Measurements from ENCODE around the gene ASPRV1.

ASPRV1 gene

DNA sequence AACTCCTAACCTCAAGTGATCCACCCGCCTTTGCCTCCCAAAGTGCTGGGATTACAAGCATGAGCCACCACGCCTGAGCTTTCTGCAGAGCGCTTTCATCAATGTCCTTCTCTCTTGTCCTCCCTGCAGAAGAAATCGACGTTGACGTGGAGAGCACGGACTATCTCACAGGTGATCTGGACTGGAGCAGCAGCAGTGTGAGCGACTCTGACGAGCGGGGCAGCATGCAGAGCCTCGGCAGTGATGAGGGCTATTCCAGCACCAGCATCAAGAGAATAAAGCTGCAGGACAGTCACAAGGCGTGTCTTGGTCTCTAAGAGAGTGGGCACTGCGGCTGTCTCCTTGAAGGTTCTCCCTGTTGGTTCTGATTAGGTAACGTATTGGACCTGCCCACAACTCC, 23.5 kb downstream of the ASPRV1 start:
- DNase-seq, result no peak

DNA sequence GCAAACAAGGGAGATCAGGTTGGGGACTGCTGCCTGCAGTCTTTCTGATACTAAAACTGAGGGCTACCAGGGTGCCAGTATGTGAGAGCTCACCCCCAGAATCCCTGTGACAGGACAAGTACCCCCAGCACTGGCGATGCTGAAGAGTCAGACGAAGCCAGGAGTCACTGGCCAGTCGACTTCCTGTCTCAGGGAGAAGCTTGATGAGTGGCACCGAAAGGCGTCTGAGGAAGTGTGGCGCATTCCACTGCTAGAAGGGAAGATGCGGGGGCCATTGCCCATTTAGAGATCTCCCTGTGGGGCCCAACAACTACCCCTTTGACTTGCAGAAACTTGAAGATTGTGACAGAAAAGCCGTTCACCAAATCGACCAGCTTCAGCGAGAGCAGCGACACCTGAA, 24.5 kb downstream of the ASPRV1 start:
- no peak for DNase-seq

DNA sequence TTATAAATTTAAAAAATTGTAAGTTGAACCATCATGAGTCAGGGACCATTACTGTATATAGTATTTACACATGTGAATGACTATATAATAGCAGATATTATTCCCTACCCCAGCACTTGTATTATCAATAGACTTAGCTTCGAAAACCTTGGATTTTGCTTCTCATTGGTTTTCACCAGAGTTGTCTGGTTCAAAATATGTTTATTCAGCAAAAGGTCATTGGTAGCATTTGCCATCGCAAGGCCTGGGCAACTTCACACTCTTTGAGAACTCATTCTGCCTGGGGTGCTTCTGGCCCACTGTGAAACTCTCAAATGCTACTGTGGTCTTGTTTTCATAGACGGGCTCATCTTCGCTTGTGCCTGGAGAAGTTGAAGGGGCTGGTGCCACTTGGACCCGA, 26.4 kb downstream of the ASPRV1 start:
- no peak for DNase-seq

DNA sequence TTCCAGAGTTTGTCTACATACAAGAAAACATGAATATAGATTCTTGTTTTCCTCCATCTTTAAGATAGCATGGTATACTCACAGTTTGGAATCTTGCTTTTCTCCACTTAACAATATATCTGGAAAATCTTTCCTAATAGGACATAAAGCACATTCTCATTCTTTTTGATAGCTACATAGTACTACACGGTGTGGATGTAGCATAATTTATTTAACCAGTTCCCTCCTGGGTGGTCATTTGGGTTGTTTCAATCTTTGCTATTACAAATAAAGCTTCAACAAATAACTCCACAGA, 26.9 kb downstream of the ASPRV1 start:
- no peak for DNase-seq

DNA sequence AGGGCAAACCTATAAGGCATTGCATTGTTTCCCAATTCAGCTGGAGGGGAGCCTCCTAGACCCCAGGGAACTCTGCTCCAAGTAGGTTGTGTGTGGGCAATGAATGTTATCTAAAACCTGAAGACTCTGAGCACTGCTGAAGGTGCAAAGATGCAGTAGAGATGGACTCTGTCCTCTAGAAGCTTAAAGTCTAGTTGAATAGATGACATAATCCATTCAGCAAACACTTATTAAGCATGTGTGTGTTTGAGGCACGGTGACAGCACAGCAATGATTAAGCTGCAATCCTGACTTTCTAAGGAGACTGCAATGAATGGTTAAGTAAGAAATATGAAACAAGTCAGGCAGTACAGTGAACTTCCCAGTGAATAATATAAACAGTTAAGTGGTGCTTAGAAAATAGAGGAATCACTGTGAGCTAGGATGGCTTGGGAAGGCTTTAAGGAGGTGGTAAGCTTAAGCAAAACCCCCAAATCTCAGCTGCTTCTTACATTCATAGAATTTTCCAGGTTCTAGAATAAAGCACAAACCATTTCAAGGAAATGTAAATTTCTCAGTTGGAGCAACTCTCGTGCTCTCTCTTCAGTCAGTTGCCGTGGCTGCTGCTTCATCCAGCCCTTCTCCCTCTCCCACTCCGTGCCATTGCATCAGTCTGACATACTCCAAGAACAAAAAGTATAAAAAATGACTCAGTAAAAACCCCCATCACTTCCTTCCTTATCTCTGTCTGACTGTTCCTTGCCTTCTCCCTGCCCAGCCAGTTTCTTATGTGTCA, 27.4 kb downstream of the ASPRV1 start:
- DNase-seq, result no peak

DNA sequence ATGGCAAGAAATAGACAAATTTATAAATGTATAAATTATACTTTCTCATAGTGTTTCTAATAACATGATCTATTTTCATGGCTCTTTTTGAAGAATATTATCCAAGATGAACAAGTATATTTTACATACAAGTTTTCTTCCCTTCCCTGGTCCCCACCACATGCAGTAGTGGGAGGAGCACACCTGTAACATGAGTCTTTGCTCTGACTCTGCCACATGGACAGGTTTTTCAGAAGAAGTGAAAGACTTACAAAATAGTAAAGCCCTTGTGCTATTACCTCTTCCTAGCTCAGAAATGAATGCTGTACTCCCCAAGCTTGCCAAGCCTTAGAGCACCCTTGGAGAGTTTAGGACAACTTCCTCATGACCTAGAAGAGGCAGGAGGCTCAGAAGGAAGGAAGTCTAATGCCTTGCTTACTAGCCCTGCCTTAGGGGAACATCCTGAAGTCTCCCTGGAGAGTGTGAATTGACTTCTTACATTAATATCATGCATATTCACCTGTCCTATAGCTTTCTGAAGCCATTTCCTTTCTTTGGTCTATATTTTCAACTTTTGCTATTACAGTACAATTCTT, 28.1 kb downstream of the ASPRV1 start:
- DNase-seq, result no peak

DNA sequence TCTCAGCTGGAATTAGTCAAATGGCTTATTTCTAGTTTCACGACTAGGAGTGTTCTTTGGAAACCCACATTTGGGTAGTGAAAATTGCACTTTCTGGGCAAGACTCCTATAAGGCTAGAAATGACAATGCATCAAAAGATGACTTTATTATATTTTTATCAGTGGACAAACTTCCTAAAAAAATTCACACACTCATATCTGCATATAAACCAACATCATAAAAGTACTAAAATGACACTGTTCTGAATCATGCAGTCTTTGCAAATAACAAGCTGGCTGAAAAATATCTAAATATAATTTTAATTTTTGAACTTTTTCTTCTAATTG, 28.9 kb downstream of the ASPRV1 start:
- DNase-seq, result no peak

DNA sequence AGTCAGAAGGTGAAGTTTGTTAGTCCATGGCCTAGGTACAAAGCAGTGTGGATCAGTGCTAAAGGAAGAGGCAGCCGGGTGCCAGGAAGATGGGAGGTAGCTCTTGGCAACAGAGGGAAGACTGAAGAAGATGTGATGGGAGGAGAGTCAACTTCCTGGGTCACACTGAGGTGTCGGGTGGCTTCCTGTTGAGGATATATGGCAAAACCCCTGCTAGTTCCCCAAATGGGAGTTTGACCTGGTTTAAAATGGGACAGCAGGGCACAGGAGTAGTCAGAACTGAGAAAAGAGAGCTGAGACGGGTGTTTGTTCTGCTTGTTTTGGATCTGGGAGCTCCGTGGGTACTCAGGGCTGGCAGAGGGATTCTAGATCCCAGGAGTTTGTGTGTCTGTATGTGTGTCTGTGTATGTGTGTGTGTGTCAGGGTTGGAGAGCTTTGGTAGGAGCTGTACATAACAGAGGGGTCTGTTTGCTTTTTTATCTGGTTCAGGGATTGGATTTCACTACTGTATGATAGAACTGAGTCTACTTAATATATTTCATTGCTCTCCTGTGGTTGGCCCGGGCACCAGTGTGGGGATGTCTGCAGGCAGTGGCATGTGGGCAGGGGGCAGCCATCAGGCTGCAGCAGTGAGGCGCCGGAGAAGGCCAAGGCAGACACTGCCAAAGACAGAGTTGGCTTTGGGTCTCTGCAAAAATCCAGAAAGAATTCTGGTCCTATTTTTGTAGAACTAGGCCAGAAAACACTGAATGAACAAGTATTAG, 29.4 kb downstream of the ASPRV1 start:
- no peak for DNase-seq

DNA sequence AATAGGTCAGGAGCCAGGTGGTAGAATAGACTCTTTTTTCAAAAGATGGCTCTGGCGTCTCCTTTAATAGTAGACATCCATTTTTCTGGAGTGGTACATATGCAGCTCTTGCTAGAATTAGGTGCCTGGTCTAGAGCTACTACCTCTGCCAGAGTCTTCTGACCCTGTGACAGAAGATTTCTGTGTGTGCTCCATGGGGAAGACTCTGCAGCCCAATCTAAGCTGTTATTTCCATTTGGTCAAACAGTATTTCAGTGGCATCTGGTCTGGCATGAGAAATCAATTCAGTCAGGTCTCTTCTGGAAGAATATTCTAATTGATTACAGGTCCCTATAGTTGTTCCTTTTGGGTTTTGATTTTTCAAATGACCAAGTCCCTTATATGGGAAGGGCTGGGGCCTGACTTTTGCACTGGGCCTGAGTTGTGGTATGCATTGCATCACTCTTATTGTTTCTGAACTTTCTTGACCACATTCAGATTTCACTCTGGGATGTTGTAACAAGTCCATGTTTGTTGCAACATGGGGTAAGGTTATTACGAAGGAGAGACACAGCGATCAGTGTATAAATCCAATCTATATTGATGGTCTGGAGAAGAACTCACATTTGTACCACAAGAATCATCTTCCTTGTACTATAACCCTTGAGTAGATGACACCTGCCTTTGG, 34.4 kb downstream of the ASPRV1 start:
- DNase-seq, result no peak

DNA sequence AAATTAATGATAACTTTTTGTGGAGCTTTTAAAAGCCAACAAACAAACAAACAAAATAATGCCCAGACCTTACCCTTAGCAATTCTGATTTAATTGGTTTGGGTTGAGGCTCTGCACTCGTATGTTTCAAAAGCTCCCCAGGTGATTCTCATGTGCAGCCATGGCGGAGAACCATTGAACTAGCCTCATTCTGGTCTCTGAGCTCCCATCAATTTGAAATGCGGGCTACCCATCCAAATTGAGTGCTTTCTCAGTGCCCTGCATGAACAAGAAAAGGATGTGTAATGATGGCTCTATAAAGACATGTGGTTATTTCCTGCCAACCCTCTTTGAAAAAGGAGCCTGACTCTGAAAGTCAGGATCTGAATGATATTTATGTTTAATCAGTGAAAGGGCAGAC, 38.3 kb downstream of the ASPRV1 start:
- no peak for DNase-seq

DNA sequence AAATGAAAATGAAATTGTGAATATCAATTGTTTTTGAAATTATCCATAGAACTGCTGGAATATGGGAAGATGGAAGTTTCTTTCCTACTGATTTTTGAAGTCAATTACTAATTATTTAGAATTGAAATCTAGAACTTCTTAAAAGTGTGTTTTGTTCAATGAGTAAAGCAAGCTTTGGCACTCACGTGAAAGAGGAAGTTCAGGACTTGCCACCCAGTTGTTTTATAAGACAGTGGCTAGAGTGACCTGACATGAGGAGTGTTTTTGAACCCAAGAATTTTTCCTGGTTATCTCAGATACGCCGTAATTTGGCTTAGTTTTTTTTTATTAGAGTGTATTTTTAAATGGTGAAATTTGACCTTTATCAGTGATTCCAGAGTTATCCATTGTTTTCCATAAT, 43.0 kb downstream of the ASPRV1 start:
- DNase-seq, result no peak

DNA sequence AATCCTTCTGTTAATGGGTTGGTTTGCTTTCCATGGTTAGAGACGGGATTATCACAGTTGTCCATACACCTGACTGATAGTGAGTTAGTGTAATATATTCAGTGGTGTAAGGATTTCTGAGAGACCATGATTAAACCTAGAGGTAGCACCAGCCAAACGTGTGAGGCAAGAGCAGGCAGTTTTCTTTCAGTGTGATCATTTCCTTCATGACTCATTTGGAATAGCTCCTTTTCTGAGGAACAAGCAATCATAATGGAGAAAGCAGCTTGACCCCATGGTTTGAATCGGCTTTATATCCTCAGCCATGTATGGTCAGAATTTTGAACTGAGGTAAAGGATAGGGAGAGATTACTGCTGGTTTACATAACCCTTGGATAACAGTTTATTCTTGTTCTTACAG, 43.6 kb downstream of the ASPRV1 start:
- no peak for DNase-seq

DNA sequence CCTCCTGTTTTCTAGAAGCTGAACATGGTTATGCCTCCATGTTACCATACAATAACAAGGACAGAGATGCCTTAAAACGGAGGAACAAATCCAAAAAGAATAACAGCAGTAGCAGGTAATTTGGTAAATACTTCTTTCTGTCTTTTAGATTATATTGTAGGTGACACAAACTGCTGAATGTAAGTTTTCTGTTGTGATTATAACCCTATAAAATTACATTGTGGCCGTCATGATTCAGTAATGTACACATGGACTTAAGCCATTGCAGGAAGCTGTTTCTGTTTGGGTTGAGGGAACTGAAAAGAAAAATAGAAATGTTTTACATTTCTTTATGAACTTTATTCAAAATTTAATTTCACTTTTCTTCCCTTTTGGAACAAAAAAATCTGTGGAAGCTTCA, 45.3 kb downstream of the ASPRV1 start:
- no peak for DNase-seq

DNA sequence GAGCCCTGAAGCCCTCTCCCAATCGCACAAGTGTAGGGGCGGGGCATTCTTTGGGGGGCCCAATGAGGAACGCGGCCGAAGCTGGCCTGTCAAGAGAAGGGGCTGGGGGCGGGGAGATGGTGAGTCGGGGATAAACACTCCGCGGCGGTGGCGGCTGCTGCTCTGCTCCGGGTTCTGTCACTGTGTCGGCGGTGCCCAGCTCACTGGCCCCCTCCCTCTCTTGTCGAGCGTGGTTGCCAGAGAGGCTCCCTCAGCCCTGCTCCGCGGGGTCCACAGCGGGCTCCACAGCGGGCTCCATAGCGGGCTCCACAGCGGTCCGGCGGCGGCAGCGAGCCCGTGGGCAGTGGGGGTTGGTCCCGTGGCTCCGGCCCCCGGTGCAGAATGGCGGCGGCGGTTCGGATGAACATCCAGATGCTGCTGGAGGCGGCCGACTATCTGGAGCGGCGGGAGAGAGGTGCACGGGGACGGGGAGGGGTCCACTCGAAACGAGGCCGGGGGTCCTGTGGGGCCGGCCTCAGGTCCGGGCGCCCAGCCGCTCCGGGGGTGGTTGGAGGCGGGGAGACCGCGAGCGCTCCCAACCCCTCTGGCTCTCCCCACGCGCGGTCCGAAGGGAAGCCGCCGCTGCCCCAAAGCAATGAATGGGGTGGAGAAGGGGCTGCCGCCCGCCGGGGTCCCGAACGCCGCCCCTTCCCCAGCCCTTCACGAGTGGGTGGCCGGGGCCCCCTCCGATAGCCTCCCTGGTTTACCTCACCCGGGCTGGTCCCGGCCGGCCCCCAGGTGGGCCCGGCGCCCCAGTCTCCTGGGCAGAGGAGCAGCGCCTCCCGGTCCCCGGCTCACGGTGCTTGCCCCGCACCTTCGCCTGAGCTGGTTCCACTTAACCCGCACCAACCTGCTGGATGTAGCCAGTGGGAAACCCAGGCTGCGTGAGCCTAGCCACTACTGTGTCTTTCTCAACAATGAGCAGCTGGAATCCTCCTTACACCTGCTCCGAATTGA, 46.2 kb downstream of the ASPRV1 start, which contains the start of gene MXD1:
Gene MXD1 (plus strand): TSS at position 160 of the 996 bp plus-strand sequence. CDS start 222 bp downstream, at position 382.
- DNase-seq, result peak in 1 of 2 experiments; percentile 28

DNA sequence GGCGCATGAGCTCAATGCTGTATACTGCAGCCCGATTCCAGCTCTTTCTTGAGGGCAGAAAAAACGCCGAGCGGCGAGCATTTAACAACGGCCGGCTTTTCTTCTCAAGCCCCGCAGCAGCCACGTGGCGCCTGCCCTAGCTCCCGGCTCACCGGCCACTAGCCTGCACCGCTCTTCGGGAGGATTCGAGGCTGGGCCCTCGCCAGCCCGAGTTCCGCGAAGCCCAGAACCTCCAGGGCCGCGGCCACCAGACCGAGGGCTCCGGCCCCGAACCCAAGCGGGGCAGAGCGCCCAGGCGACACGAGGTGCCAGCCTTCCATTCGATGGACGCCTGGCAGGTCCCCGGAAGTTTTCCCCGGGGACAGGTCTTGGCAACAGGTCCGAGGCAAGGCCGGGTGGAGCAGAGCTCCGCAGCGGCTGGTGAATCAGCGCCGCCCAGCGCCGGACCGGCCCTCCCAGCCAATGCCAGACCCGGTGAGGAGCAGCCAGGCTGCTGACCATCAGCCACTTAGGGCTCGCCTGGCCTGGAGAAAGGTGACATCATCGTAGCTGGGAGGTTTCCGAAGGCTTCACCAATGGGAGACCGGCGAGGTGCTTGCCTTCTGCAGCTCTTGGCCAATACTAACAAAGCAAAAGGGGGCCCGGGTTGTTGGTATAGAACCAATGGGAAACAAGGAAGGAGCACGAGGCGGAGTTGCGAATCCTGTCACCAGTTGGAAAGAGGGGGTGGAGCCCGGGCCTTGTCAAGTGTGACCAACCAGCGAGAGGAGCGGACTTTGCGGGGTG, 47.1 kb downstream of the ASPRV1 start:
- DNase-seq, result peak; percentile 100

DNA sequence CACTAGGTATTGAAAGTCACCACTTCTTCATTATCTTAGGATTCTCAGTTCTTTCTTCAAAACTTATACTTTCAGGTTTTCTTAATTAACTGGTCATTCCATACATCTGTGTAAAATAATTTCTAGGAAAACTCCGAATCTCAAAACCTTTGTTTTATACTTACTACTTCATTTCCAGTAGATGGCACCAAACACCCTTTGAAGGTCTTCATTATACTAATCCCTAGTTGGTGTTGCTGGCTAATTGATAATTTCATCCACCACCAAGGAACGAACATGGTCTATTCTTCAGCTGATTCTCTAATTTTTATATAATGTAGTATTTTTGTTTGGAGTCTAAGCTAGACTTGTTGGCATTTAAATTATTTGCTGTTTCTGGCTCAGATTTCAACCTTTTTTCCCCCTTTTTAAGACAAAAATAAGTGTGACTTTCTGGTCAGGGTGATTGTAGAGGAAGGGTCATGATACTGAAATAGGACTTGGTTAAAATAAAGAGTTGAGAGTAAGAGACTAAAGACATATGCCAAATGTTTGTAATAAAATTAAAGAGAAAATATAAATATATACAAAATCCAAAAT, 49.4 kb downstream of the ASPRV1 start:
- DNase-seq, result peak; percentile 11 to 59

Measured in SHP77 (cell line).